Measurements from ENCODE around the gene TNFRSF13B. TPM values are rescaled to one million over a fixed set of nuclear protein-coding genes. Genes with fewer than 3 reads are reported as not detected.
"Not testable (repeated sequence)": the region's sequence is repeated elsewhere in the genome, so short reads cannot be mapped to it uniquely, and the experiment has no call there.

Gene TNFRSF13B
- total RNA-seq, 6 donors from 2014 or later, result 0.57 to 6.3 (median 2.1) TPM; not detected in 1

DNA sequence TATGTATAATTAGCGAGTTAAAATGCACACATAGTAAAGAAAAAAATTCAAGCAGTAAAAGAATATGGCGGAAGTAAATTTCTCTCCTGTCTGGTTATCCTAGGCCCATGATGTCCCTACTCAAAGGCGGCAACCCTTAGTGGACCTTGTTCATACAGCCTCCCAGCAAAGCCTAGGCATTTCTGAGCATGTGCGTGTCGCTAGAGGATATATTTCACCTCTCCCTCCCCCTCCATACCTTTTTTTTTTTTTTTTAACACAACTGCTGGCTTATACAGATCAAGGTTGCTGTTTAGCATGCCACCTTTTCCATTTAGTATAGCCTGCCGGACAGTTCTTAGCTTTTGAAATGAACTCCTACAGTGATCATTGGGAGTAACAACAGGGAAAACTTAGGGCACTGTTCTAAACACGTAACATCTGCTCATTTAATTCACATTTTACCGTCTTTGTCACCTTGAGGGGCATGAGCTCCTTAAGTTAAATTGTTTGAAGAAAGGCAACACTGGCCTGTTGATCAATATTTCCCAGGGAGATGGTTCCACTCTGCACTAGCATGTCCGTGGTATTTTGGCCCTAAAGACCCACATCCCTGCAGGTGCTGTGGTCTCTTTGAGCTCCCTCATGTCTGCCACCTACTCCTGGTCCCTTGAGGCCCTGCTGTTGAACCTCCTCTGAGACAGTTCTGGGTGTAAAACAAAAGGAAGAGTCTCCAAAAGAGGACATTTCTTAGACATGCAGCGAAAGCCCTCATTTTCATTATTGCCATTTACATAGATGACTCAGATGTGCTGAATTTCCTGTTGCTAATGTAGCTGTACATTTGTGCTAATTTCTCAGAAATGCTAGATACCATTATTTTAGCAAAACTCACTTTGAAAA is 4.1 kb upstream of the TNFRSF13B start:
- no peaks in the 10 kb centered on the region for H3K27me3 ChIP-seq
- 87 to 91% methylated on average over 10 of the region's 10 CpGs for WGBS, 2 donors
- no peaks in the 10 kb centered on the region for H3K4me1 ChIP-seq
- no peak for ATAC-seq (ENCODE audit: low FRiP score in 2 of 2)
- H3K36me3 ChIP-seq, result no peaks in the 10 kb centered on the region
- DNase-seq, result no peak
- no peak for TF ChIP-seq POLR2AphosphoS5 (IDR thresholded peaks at IDR 0.05)
- TF ChIP-seq POLR2A (IDR thresholded peaks at IDR 0.05), result no peak
- TF ChIP-seq, protein P1, sequence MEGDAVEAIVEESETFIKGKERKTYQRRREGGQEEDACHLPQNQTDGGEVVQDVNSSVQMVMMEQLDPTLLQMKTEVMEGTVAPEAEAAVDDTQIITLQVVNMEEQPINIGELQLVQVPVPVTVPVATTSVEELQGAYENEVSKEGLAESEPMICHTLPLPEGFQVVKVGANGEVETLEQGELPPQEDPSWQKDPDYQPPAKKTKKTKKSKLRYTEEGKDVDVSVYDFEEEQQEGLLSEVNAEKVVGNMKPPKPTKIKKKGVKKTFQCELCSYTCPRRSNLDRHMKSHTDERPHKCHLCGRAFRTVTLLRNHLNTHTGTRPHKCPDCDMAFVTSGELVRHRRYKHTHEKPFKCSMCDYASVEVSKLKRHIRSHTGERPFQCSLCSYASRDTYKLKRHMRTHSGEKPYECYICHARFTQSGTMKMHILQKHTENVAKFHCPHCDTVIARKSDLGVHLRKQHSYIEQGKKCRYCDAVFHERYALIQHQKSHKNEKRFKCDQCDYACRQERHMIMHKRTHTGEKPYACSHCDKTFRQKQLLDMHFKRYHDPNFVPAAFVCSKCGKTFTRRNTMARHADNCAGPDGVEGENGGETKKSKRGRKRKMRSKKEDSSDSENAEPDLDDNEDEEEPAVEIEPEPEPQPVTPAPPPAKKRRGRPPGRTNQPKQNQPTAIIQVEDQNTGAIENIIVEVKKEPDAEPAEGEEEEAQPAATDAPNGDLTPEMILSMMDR (IDR thresholded peaks at IDR 0.05), result no peak
- no peak for TF ChIP-seq EP300 (IDR thresholded peaks at IDR 0.05)
- H3K27ac ChIP-seq, result no peak overlapping the region
- H3K9me3 ChIP-seq, result no peaks in the 10 kb centered on the region
- H3K4me3 ChIP-seq, result no peak overlapping the region

DNA sequence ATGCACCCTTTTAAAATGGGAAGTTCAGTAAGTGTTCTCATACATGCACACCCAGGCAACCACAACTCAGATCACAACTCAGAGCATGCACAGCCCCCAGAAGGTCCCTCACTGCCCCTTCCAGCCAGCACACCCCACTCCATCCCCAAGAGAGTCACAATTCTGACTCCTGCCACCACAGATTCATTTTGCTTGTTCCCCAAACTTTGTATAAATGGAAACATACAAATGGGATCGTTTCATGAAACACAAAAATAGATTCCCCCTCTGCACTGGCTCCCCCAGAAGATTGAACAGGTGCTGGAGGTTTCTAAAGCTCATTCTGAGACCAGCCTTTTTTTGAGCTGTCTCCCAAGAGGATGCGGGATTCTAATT is 3.3 kb upstream of the TNFRSF13B start:
- TF ChIP-seq POLR2AphosphoS5 (IDR thresholded peaks at IDR 0.05) (no peak), POLR2A (IDR thresholded peaks at IDR 0.05) (no peak), EP300 (IDR thresholded peaks at IDR 0.05) (no peak)
- TF ChIP-seq, protein P1 (IDR thresholded peaks at IDR 0.05), result no peak
- H3K36me3 ChIP-seq, result no peaks in the 10 kb centered on the region
- H3K27me3 ChIP-seq, result no peaks in the 10 kb centered on the region
- no peaks in the 10 kb centered on the region for H3K9me3 ChIP-seq
- ATAC-seq (ENCODE audit: low FRiP score in 2 of 2) (no peak), DNase-seq (no peak)
- no peak overlapping the region for H3K4me3 ChIP-seq
- no peaks in the 10 kb centered on the region for H3K4me1 ChIP-seq
- no peak overlapping the region for H3K27ac ChIP-seq
- WGBS, 2 donors, result 76 to 79% methylated on average over 2 of the region's 2 CpGs

DNA sequence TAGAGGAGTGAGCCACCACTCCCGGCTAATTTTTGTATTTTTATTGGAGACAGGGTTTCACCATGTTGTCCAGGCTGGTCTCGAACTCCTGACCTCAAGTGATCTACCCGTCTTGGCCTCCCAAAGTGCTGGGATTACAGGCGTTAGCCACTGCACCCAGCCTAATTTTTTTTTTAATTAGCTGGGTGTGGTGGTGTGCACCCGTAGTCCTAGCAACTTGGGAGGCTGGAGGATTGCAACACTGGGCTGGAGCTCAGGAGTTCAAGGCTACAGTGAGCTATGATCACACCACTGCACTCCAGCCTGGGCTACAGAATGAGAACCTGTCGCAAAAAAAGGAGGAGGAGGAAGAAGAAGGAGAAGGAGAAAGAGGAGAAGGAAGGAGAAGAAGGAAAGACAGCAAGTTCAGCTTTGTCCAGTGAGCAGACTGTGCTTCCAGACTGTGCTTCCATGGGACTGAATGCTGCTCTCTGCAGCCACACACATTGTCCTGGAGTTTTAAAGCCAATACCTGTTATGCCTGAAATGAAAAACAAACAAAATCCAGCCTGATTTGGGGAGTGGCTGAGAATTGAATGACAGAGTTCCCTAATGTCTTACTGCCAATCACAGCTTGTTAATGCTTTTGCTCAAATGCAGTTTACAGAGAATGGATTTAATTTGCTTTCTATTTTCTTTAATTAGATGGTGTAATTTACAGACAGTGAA is 2.8 kb upstream of the TNFRSF13B start:
- no peak for TF ChIP-seq EP300 (IDR thresholded peaks at IDR 0.05)
- TF ChIP-seq, protein P1 (IDR thresholded peaks at IDR 0.05), result no peak
- no peak for TF ChIP-seq POLR2A (IDR thresholded peaks at IDR 0.05)
- TF ChIP-seq POLR2AphosphoS5 (IDR thresholded peaks at IDR 0.05), result no peak
- Histone ChIP-seq H3K4me3 (no peak overlapping the region), H3K9me3 (no peaks in the 10 kb centered on the region), H3K27ac (no peak overlapping the region), H3K27me3 (no peaks in the 10 kb centered on the region), H3K4me1 (no peaks in the 10 kb centered on the region), H3K36me3 (no peaks in the 10 kb centered on the region)
- DNase-seq (no peak), ATAC-seq (ENCODE audit: low FRiP score in 2 of 2) (no peak)
- WGBS, 2 donors, result 84 to 90% methylated on average over 6 of the region's 6 CpGs

DNA sequence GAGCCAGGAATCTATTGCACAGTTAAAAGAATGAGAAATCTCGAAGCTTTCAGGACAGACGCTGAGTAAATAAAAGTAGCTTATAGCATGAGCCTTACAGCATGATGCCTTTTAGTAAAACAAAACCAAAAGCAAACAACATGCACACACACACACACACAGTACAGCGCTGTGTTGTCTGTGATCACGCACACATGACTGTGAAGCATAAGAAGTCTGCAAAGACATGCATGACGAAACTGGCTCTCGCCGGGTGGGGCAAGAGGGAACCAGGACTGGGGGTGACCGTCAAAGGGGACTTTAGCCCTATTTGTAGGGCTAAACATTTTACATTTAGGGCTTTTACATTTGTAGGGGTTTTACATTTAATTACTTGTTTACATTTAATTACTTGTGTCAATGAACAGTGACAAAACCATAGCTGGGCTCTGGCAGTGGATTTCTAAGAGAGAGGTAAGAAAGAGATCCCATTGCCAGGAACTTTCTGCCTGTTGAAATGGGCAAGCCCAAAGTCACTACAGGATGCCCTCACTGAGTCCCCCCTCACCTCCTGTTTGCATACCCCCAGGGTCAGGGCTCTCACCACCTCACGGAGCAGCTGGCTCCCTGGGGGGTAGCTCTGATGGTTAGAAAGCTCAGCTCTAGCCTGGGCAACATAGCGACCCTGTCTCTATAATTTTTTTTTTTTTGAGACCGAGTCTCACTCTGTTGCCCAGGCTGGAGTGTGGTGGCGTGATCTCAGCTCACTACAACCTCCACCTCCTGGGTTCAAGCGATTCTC is 2.0 kb upstream of the TNFRSF13B start:
- TF ChIP-seq EP300 (IDR thresholded peaks at IDR 0.05) (no peak), POLR2AphosphoS5 (IDR thresholded peaks at IDR 0.05) (no peak), POLR2A (IDR thresholded peaks at IDR 0.05) (no peak)
- TF ChIP-seq, protein P1 (IDR thresholded peaks at IDR 0.05), result no peak
- Histone ChIP-seq H3K27ac (no peak overlapping the region), H3K4me3 (no peak overlapping the region), H3K9me3 (no peaks in the 10 kb centered on the region), H3K27me3 (no peaks in the 10 kb centered on the region), H3K4me1 (no peaks in the 10 kb centered on the region), H3K36me3 (no peaks in the 10 kb centered on the region)
- DNase-seq (no peak), ATAC-seq (ENCODE audit: low FRiP score in 2 of 2) (no peak)
- WGBS, 2 donors, result 80 to 86% methylated on average over 13 of the region's 13 CpGs

DNA sequence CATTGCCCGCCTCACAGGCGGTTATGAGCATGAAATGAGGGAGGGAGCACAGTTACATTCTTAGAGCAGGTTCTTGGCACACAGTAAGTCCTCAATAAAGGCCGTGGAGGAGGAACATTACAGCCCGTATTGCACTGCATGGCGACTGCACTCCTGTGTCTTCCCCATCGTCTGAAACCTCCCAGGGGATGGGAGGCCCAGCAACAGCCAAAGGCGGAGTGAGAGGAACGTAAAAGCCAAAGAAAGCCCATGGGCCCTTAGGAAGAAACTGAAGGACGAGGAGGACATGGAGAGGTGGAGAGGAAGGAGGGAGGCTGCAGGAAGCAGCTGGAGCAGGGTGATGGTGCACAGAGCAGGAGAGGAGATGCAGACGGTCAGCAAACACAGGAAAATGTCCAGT is 1.1 kb upstream of the TNFRSF13B start:
- H3K27ac ChIP-seq; H3K4me1 ChIP-seq; H3K4me3 ChIP-seq; H3K27me3 ChIP-seq; ATAC-seq (ENCODE audit: low FRiP score in 2 of 2); H3K36me3 ChIP-seq; H3K9me3 ChIP-seq; DNase-seq: not testable (repeated sequence)
- WGBS, 2 donors, result 67 to 84% methylated on average over 10 of the region's 10 CpGs
